SK-N-SH treated with all-trans-retinoic acid at 6 μM for 48 hours (cell line): ENCODE data around the gene AUH.

ENCODE experiments used
- ATAC-seq: fragments of 200-7000 bp; cut with Tn5 transposase; 3 replicates; pipeline ENCODE4 v1.9.1; 2020; ENCODE audit warnings: mild to moderate bottlenecking, moderate library complexity
- ARNTL ChIP-seq: fragments of 450-650 bp; formaldehyde crosslinking; IDR thresholded peaks from 2 replicates; pipeline ENCODE4 v1.5.0; 2020; ENCODE audit warnings: low read depth, mild to moderate bottlenecking, moderate library complexity, borderline replicate concordance
- BACH2 ChIP-seq: fragments of 250-450 bp; sonication (Bioruptor Pico); IDR thresholded peaks from 2 replicates; pipeline ENCODE4 v1.9.0; 2021; ENCODE audit warnings: mild to moderate bottlenecking, borderline replicate concordance
- CSDC2 ChIP-seq: fragments of 250-450 bp; sonication (Bioruptor Pico); IDR thresholded peaks from 2 replicates; pipeline ENCODE4 v1.5.0; 2020; ENCODE audit warnings: mild to moderate bottlenecking, moderate library complexity
- ESRRG ChIP-seq: fragments of 250-450 bp; sonication (Bioruptor Pico); IDR thresholded peaks from 2 replicates; pipeline ENCODE4 v1.6.1; 2021; ENCODE audit warnings: mild to moderate bottlenecking
- GLIS3 ChIP-seq: fragments of 250-450 bp; sonication (Bioruptor Pico); IDR thresholded peaks from 2 replicates; pipeline ENCODE4 v1.5.0; 2020; ENCODE audit warnings: mild to moderate bottlenecking, moderate library complexity
- ISL1 ChIP-seq: fragments of 250-450 bp; sonication (Bioruptor Pico); IDR thresholded peaks from 2 replicates; pipeline ENCODE4 v2.1.2; 2022; ENCODE audit warnings: mild to moderate bottlenecking, moderate library complexity
- OSR1 ChIP-seq: fragments of 250-450 bp; sonication (Bioruptor Pico); IDR thresholded peaks from 2 replicates; pipeline ENCODE4 v1.8.0; 2022; ENCODE audit warnings: moderate library complexity, mild to moderate bottlenecking, inconsistent platforms
- PPARA ChIP-seq: fragments of 250-450 bp; sonication (Bioruptor Pico); IDR thresholded peaks from 2 replicates; pipeline ENCODE4 v1.5.0; 2020; ENCODE audit warnings: mild to moderate bottlenecking, borderline replicate concordance
- RARB ChIP-seq: fragments of 250-450 bp; sonication (Bioruptor Pico); IDR thresholded peaks from 2 replicates; pipeline ENCODE4 v1.8.0; 2021; ENCODE audit warnings: mild to moderate bottlenecking, moderate library complexity
- SNAI2 ChIP-seq: fragments of 250-450 bp; sonication (Bioruptor Pico); IDR thresholded peaks from 2 replicates; pipeline ENCODE4 v1.5.0; 2020; ENCODE audit warnings: mild to moderate bottlenecking, moderate library complexity
- TCF4 ChIP-seq: fragments of 250-450 bp; sonication (Bioruptor Pico); IDR thresholded peaks from 2 replicates; pipeline ENCODE4 v1.8.0; 2021; ENCODE audit warnings: mild to moderate bottlenecking, moderate library complexity, borderline replicate concordance
- ZC3H10 ChIP-seq: fragments of 250-450 bp; sonication (Bioruptor Pico); IDR thresholded peaks from 2 replicates; pipeline ENCODE4 v1.5.1; 2021; ENCODE audit warnings: mild to moderate bottlenecking, moderate library complexity
- ZFP3 ChIP-seq: fragments of 250-450 bp; sonication (Bioruptor Pico); IDR thresholded peaks from 2 replicates; pipeline ENCODE4 v1.5.0; 2020; ENCODE audit warnings: mild to moderate bottlenecking, moderate library complexity
- ZFP30 ChIP-seq: fragments of 450-650 bp; formaldehyde crosslinking; IDR thresholded peaks from 2 replicates; pipeline ENCODE4 v1.5.0; 2022; ENCODE audit warnings: mild to moderate bottlenecking, moderate library complexity
- ZNF565 ChIP-seq: fragments of 450-650 bp; formaldehyde crosslinking; conservative IDR thresholded peaks from 2 replicates; pipeline ENCODE4 v1.5.0; 2020; ENCODE audit warnings: low read depth, mild to moderate bottlenecking, moderate library complexity
- ZNF70 ChIP-seq: fragments of 450-650 bp; formaldehyde crosslinking; IDR thresholded peaks from 2 replicates; pipeline ENCODE4 v1.5.0; 2020; ENCODE audit warnings: mild to moderate bottlenecking, moderate library complexity
- ZNF8 ChIP-seq: fragments of 450-650 bp; formaldehyde crosslinking; IDR thresholded peaks from 2 replicates; pipeline ENCODE4 v1.5.0; 2020; ENCODE audit warnings: mild to moderate bottlenecking, moderate library complexity
- TF ChIP-seq, protein P1 (sequence below): fragments of 250-450 bp; sonication (Bioruptor Pico); IDR thresholded peaks from 2 replicates; pipeline ENCODE4 v1.5.0; 2020; ENCODE audit warnings: mild to moderate bottlenecking, moderate library complexity
- TF ChIP-seq, protein P2 (sequence below): fragments of 250-450 bp; sonication (Bioruptor Pico); IDR thresholded peaks from 2 replicates; pipeline ENCODE4 v1.8.0; 2021; ENCODE audit warnings: low read depth, mild to moderate bottlenecking, moderate library complexity, borderline replicate concordance
- TF ChIP-seq, protein P3 (sequence below): fragments of 250-450 bp; sonication (Bioruptor Pico); IDR thresholded peaks from 2 replicates; pipeline ENCODE4 v1.5.1; 2021; ENCODE audit warnings: mild to moderate bottlenecking, moderate library complexity

AUH gene

DNA sequence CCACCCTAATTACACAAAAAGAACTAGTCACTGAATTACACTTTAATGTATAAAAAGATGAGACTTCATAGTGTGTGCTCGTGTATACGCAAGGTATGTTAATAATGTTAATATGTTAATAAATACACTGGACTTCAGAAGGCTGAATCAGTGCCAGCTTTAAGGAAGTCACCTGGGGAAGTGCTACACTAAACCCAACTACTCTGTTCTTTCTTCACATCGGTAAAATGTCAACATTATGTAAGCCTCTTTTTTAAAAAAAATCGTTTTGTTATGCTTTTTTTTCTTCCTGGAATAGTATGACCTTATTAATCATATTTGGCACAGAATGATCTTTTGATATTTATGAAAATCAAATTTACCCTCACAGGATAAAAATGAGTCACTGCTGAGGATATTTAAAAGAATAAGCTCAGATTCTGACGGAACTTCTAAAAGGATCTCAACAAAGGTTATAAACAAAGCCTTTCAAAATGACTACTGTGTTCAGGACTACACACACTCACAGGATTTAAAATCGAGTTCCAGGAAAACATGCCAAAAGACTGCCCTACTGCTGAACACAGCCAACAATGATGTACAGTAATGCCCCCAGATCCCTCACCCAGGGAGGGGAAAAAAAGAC lies 75.9 kb downstream of the AUH start:
- TF ChIP-seq ISL1 (CRISPR knock-in tag) (peak; percentile 61), BACH2 (CRISPR knock-in tag) (no peak)
- ATAC-seq: peak; percentile 79

DNA sequence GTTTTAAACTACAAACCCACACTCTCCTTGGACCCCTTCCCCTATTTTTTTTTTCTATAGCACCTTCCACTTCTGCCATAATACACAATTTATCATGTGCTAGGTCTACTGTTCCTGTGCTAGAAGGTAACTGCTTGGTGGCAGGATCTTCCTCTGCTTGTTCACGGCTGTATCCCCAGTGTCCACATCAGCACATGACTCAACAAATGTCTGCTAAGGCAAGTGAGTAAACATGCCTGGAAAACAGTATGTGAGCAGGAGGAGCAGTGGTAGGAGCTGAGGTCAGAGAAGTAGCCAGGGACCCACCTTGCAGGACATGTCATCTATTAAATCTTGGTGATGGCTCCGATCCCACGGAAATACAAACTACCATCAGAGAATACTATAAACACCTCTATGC lies 79.4 kb downstream of the AUH start:
- no peak for TF ChIP-seq GLIS3 (CRISPR knock-in tag)
- TF ChIP-seq ARNTL (CRISPR knock-in tag): no peak
- no peak for TF ChIP-seq PPARA (CRISPR knock-in tag)
- no peak for TF ChIP-seq TCF4 (CRISPR knock-in tag)
- no peak for TF ChIP-seq ISL1 (CRISPR knock-in tag)
- TF ChIP-seq ZFP3 (CRISPR knock-in tag): no peak
- TF ChIP-seq ZNF70 (CRISPR knock-in tag): no peak
- TF ChIP-seq ESRRG (CRISPR knock-in tag): no peak
- TF ChIP-seq RARB (CRISPR knock-in tag): no peak
- TF ChIP-seq, protein P1, sequence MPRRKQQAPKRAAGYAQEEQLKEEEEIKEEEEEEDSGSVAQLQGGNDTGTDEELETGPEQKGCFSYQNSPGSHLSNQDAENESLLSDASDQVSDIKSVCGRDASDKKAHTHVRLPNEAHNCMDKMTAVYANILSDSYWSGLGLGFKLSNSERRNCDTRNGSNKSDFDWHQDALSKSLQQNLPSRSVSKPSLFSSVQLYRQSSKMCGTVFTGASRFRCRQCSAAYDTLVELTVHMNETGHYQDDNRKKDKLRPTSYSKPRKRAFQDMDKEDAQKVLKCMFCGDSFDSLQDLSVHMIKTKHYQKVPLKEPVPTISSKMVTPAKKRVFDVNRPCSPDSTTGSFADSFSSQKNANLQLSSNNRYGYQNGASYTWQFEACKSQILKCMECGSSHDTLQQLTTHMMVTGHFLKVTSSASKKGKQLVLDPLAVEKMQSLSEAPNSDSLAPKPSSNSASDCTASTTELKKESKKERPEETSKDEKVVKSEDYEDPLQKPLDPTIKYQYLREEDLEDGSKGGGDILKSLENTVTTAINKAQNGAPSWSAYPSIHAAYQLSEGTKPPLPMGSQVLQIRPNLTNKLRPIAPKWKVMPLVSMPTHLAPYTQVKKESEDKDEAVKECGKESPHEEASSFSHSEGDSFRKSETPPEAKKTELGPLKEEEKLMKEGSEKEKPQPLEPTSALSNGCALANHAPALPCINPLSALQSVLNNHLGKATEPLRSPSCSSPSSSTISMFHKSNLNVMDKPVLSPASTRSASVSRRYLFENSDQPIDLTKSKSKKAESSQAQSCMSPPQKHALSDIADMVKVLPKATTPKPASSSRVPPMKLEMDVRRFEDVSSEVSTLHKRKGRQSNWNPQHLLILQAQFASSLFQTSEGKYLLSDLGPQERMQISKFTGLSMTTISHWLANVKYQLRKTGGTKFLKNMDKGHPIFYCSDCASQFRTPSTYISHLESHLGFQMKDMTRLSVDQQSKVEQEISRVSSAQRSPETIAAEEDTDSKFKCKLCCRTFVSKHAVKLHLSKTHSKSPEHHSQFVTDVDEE (CRISPR knock-in tag): no peak
- TF ChIP-seq, protein P2, sequence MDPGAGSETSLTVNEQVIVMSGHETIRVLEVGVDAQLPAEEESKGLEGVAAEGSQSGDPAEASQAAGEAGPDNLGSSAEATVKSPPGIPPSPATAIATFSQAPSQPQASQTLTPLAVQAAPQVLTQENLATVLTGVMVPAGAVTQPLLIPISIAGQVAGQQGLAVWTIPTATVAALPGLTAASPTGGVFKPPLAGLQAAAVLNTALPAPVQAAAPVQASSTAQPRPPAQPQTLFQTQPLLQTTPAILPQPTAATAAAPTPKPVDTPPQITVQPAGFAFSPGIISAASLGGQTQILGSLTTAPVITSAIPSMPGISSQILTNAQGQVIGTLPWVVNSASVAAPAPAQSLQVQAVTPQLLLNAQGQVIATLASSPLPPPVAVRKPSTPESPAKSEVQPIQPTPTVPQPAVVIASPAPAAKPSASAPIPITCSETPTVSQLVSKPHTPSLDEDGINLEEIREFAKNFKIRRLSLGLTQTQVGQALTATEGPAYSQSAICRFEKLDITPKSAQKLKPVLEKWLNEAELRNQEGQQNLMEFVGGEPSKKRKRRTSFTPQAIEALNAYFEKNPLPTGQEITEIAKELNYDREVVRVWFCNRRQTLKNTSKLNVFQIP: no peak
- TF ChIP-seq ZNF565 (CRISPR knock-in tag): no peak
- TF ChIP-seq SNAI2 (CRISPR knock-in tag): no peak
- no peak for TF ChIP-seq BACH2 (CRISPR knock-in tag)
- no peak for TF ChIP-seq CSDC2 (CRISPR knock-in tag)
- TF ChIP-seq OSR1 (CRISPR knock-in tag): no peak
- TF ChIP-seq ZNF8 (CRISPR knock-in tag): no peak
- TF ChIP-seq ZC3H10 (CRISPR knock-in tag): no peak
- TF ChIP-seq, protein P3, sequence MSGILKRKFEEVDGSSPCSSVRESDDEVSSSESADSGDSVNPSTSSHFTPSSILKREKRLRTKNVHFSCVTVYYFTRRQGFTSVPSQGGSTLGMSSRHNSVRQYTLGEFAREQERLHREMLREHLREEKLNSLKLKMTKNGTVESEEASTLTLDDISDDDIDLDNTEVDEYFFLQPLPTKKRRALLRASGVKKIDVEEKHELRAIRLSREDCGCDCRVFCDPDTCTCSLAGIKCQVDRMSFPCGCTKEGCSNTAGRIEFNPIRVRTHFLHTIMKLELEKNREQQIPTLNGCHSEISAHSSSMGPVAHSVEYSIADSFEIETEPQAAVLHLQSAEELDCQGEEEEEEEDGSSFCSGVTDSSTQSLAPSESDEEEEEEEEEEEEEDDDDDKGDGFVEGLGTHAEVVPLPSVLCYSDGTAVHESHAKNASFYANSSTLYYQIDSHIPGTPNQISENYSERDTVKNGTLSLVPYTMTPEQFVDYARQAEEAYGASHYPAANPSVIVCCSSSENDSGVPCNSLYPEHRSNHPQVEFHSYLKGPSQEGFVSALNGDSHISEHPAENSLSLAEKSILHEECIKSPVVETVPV (CRISPR knock-in tag): no peak
- no peak for ATAC-seq

DNA sequence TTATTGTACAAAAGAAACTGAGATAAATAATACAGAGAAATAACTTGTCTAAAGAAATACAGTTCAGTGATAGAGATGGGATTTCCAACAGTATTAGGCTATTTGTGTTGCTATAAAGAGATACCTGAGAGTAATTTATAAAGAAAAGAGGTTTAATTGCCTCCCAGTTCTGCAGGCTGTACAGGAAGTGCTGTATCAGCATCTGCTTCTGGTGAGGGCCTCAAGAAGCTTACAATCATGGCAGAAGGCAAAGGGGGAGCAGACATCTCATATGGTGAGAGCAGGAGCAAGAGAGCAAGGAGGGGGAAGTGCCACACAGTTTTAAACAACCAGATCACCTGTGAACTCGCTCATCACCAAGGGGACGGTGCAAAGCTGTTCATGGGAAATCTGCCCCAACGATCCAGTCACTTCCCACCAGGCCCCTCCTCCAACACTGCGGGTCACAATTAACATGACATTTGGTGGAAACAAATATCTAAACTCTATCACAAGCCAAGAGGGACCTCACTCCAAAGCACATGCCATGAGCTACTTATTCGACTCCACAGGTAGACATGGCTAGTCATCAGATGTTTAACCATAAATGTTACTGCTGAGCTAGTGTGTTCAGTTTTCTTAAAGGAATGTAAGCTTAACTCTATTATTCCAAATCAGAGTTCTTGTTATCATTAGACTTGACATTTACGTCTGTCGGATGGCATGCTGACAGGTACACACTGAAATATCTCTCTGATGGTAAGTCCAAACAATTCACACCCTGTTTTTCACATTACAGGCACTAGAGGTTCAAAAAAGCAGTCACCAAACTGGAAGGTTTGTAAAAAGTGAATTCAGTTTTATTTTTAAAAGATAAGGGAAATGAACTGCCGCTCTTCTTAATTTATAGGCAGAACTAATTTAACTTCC lies 82.2 kb downstream of the AUH start:
- TF ChIP-seq, protein P3 (CRISPR knock-in tag): no peak
- TF ChIP-seq ISL1 (CRISPR knock-in tag): no peak
- no peak for TF ChIP-seq TCF4 (CRISPR knock-in tag)
- no peak for TF ChIP-seq ZC3H10 (CRISPR knock-in tag)
- TF ChIP-seq PPARA (CRISPR knock-in tag): no peak
- no peak for TF ChIP-seq RARB (CRISPR knock-in tag)
- TF ChIP-seq ZFP30: no peak
- no peak for TF ChIP-seq ZNF565 (CRISPR knock-in tag)
- no peak for TF ChIP-seq ZNF8 (CRISPR knock-in tag)
- TF ChIP-seq, protein P1 (CRISPR knock-in tag): no peak
- TF ChIP-seq ESRRG (CRISPR knock-in tag): no peak
- no peak for TF ChIP-seq GLIS3 (CRISPR knock-in tag)
- no peak for TF ChIP-seq SNAI2 (CRISPR knock-in tag)
- TF ChIP-seq ZFP3 (CRISPR knock-in tag): no peak
- no peak for ATAC-seq
